Stimulated activated naive CD8-positive, alpha-beta T cell treated with anti-CD3 and anti-CD28 coated beads, Interleukin-15, Interleukin-2, amounts not matched to agents 100 U/mL and 50 U/mL, for 24 hours (primary cell): Measurements from ENCODE around the gene CDC7.
"Not testable (repeated sequence)": the region's sequence is repeated elsewhere in the genome, so short reads cannot be mapped to it uniquely, and the experiment has no call there.

ENCODE experiments used
- ATAC-seq: fragments of 150-1000 bp; cut with Tn5 transposase; one replicate; pipeline ENCODE4 v1.10.0; 2021
- DNase-seq: peaks from one replicate; pipeline ENCODE4 v3.0.0; 2021

CDC7 gene

DNA sequence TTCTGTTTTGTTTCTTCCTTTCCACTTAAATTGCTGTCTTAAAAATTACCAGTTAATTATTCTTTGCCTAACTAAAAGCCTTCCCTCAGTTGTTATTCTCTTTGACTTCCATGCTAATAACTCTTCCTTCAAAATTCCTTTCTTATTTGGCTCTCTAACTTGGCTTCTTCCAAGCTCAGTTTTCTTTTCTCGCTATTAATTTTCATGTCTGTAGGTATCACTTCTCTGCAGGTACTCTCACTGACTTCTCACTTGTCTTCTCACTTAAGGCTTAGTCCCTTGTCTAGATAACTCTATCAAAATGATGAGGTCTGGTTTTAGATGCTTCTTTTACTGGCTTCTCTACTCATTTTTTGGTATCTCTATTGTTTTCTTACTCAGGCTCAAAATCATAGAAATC is 10.1 kb downstream of the CDC7 start:
- DNase-seq (no peak), ATAC-seq (no peak)

DNA sequence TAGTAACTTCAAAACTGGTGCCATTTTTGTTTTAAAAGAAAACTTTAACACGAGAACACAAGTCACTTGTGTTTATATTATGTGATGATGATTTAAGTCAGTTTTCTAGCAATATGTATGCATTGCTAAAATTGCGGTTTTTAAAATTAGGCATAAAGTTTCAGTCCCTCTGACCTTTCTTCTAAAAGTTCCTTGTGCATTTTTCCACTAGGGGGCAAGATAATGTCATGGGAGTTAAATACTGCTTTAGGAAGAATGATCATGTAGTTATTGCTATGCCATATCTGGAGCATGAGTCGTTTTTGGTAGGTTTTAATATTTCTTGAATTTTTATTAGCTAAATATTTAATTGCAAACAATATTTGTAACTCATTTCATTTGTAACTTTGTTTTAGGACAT is 10.7 kb downstream of the CDC7 start:
- no peak for ATAC-seq

GRCh38 chr1:91513160-91513559 is 12.5 kb downstream of the CDC7 start:
- ATAC-seq = no peak
- no peak for DNase-seq

More for the DNA sequence above, 10.7 kb downstream of the CDC7 start:
- DNase-seq = no peak

GRCh38 chr1:91513706-91514105 is 13.1 kb downstream of the CDC7 start:
- no peak for ATAC-seq
- DNase-seq = no peak

DNA sequence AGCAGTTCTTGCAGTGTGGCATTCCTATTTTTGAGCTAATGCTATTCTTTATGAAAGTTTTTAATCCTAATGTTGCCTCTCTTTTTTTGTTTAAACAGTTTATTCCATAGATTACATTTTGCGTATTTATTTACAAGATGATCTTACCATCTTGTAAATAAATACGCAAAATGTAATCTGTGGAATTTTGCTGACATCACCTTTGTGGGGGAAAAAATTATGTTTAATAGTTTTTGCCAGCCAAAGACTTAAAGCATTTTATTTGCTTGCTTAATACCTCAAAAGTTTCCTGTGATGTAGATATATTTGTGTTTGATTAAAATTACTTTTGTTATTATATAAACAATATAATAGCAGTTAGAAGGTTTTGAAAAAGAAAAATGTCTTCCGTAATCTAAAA is 15.3 kb downstream of the CDC7 start:
- DNase-seq (no peak), ATAC-seq (no peak)

- not testable (repeated sequence) for ATAC-seq, DNase-seq
Observed at GRCh38 chr1:91516605-91517004, 16.0 kb downstream of the CDC7 start.

DNA sequence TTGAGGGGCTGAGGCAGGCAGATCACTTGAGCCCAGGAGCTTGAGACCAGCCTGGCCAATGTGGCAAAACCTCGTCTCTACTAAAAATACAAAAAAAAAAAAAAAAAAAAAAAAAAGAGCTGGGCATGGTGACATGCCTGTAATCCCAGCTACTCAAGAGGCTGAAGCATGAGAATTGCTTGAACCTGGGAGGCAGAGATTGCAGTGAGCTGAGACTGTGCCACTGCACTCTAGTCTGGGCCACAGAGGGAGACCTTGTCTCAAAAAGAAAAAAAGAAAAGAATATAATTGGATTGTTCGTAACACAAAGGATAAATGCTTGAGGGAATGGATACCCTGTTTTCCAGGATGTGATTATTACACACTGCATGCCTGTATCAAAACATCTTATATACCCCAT is 18.5 kb downstream of the CDC7 start:
- ATAC-seq, DNase-seq: not testable (repeated sequence)

GRCh38 chr1:91520942-91521507 is 20.4 kb downstream of the CDC7 start:
- no peak for DNase-seq
- ATAC-seq = peak; percentile 45

DNA sequence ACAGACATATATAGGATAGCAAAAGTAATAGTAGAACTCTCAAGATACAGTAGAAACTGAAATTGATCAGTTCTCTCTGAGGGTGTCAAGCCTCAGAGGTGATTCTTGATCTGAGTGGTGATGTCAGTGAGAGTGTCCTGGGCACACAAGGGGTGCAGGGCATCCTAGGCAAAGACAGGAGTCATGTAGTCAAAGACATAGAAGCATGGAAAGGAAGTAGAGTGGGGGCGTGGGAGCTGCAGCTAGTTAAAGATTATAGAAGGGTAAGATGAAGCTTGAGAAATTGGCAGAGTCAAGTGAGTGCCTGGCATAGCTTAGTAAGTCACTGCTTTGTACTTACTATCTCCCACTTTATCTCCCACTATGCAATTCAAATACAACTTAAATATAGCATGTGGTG is 22.8 kb downstream of the CDC7 start:
- peak; percentile 93 for ATAC-seq
- peak; percentile 32 for DNase-seq

- ATAC-seq (no peak), DNase-seq (no peak)
Observed at GRCh38 chr1:91526496-91526895, 25.8 kb downstream of the CDC7 start.

GRCh38 chr1:91527266-91527765 is 26.7 kb downstream of the CDC7 start:
- DNase-seq = no peak
- ATAC-seq = no peak

DNA sequence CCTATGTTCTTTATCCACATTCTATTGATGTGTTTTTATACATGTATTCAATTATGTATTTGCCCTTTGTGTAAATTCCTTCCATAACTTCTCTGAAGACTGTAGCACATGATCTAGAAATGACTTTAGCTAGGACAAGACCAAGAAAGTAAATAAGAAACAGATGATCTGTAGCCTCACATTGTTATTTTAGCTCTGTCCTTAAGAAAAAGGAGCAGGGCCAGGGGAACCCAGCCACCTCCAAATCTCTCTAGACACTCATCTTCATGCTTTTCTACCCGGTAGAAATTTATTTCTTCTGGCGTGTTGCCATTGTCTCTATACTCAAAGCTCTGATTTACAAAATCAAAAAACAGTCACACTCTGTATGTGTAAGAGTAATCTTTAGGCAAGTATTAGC is 27.1 kb downstream of the CDC7 start:
- no peak for ATAC-seq
- no peak for DNase-seq

DNA sequence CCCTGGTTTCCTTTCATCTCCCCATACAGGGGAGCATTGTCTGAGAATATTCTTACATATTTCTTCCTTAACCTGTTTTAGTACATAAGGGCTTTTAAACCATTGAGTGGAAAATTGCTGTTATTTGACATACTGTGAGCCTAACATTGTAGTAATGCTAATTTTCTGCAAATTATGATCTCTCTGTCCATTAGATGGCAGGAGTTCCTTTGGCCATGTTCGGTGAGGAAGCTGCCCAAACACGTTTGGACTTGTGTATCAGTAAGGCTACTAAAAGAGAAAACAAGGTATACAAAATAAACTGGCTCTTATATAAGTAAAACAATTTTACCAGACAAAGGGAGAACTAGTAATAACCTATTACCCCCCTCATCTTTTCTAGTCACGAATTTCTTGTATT is 29.2 kb downstream of the CDC7 start:
- ATAC-seq = no peak
- no peak for DNase-seq

GRCh38 chr1:91533361-91534024 is 32.8 kb downstream of the CDC7 start:
- DNase-seq (no peak), ATAC-seq (no peak)

GRCh38 chr1:91535441-91535840 is 34.8 kb downstream of the CDC7 start:
- no peak for ATAC-seq

DNA sequence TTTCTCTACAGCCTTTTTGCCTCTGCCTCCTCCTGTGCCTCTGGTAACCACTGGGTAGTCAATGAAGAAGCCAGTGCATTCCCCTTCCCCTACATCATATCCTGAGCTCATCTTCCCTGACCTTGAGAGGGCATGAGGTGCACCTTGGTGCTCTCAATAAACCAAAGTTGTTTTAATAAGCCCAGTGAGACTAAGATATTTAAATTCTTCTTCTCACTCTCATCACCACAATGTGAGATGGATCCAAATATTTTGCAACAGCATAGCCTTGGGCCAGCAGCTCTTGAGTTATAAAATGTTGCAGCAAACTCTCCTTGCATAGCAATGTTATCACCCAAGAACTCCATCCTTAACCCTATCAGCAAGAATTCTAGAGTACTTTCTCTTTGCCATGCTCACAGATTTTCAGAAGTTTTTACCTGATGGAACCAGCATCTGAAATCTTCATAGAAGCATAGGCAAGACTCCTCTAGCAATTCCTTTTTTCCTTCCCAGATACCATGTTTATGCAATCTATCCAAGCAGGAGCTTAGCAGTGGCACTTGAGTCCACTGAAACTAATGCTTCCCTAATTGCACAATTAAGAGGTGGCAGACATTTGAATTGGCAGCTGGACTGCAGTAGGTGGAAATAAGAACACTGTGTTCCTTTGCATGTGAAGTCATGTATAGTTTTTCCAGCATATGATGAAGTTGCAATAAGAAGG is 36.8 kb downstream of the CDC7 start:
- no peak for DNase-seq

More at GRCh38 chr1:91535441-91535840, 34.8 kb downstream of the CDC7 start:
- no peak for DNase-seq

GRCh38 chr1:91537987-91538304 is 37.3 kb downstream of the CDC7 start:
- no peak for ATAC-seq
- no peak for DNase-seq

More for the DNA sequence above, 36.8 kb downstream of the CDC7 start:
- ATAC-seq = no peak

DNA sequence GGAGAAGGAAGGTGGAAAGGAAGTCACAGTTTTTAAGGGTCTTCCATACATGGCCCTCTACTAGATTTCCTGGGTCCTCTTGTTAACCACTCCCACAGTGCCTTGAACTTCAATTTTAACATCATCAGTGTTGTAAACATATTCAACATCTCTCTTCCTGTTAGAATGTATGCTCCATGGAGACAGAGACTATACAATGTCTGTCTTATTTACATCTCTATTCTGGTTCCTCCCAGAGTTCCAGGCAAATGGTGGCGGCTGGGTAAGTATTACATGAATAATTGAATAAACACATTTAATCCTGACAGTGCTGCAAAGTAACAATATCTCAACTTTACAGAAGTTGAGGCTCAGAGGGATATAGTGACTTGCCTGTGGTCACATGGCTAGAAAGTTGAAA is 40.3 kb downstream of the CDC7 start:
- no peak for ATAC-seq
- no peak for DNase-seq

DNA sequence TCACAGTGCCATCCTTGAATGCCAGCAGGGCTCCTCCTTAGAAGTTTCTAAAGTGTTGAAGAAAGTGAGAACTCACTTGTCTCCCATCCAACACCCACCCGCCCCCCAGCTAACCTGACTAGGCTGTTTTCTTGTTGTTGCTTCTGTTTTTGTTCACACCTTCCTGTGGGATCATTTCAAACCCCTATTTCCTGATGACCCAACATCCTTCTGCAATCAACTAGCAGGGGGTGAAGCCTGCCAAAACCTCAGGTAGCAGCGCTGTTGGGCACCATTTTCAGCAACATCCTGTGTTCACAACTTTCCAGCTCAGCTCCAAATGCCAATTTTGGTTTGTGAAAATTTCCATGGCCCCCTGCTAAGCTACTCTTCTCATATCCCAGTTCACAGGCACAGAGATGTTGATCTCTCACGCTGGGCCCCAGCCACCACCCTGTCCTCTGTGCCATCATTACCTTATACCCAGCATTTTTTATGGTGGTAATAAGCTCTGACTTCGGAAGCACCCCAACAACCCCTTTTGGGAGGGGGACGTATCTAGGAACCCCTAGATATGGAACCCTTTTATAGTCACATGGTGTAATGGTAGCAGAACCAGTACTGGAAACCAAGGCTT is 41.4 kb downstream of the CDC7 start:
- DNase-seq = no peak
- ATAC-seq = no peak

- DNase-seq = no peak
- ATAC-seq = peak; percentile 38
Observed at GRCh38 chr1:91545506-91546300, 45.1 kb downstream of the CDC7 start.

- DNase-seq (no peak), ATAC-seq (no peak)
Observed at GRCh38 chr1:91546301-91546581, 45.6 kb downstream of the CDC7 start.

GRCh38 chr1:91546876-91547275 is 46.2 kb downstream of the CDC7 start:
- ATAC-seq (no peak), DNase-seq (no peak)
